Stimulated activated CD4-positive, alpha-beta T cell treated with anti-CD3 and anti-CD28 coated beads, Interleukin-15, amount 100 ng/mL, for 1 hour (primary cell): Measurements from ENCODE around the gene C1orf52.

Experiments
- DNase-seq, 2 donors: peaks; one replicate each; pipeline ENCODE4 v3.0.0-alpha.2; 2020; ENCODE audit warnings: low read depth in 1 of 2, low spot score in 1 of 2

C1orf52 gene

DNA sequence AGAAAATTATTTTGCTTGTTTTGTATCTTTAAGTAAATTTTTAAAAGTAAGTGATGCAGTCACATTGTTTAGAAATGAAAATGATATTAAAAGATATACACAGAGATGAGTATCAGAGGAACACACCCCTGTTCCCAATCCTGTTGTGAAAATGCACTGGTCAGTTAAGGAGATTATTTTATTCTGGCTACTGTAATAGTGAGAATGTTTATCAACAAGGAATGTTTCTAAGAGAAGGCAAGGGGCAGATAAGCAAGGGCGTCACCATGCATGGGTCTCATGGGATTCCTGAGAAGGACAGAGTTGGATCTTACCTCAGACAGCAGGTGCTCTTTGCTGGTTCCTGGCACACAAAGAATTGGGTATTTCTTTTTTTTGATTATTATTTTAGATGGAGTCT, 21.8 kb downstream of the C1orf52 start:
- no peak for DNase-seq

DNA sequence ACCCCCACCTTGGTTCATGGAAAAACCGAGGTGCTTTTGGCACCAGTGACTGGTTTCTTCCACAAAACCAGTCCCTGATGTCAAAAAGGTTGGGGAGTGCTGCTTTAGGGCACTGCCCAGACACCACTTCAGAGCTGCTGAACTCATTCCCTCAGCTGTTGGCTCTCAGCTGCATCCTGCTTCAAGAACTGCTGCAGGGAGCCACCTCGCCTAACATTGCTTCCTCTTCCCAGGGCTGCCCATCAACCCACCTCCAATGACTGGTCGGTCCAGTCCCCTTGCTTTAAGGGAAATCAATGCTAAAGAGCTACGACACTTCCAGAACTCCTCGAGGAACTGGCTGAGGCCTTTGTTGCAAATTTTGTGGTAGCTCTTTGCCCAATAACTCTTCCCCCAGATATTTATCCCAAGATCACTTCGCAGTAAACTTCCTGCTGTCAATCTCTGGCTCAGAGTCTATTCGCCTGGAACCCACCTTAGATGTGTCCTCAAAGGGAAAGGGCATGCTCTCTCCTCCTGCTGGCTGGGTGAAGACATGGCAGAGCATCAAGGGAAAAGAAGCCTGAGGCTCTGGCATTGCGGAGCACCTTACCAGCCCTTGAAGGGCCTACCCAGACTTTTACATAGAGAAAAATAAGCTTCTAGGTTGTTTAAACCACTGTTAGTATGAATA, 29.0 kb downstream of the C1orf52 start:
- peak in 1 of 2 donors; percentile 0 for DNase-seq

DNA sequence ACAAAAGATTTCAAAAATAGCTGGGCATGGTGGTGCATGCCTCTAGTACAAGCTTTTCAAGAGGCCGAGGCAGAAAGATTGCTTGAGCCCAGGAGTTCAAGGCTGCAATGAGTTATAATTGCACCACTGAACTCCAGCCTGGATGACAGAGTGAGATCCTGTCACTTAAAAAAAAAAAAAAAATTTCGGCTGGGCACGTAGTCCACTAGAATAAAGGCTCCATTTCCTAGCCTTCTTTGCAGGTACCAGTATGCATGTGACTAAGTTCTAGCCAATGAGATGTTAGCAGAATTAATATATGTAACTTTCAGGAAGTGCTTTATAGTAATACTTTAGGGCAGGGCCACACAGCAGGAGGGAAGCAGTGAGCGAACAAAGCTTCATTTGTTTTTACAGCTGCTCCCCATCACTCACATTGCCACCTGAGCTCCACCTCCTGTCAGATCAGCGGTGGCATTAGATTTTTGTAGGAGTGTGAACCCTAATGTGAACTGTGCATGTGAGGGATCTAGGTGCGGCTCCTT, 29.8 kb downstream of the C1orf52 start:
- no peak for DNase-seq

DNA sequence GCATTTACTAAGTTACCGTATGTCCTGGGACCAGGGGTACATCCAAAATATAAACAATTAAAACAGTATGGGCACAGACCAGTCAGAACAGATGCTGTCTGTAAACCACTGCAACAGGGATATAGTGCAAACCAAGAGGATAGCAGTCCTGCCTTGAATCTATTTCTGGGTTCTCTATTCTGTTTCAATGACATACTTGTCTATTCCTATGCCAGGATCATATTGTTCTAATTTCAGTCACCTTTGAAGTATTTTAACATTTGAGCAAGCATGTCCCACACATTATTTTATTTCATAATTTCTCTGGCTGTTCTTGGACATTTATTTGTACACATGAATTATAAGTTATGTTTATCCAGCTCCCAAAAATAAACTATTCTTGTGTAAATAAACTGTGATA, 30.5 kb downstream of the C1orf52 start:
- DNase-seq, result no peak

DNA sequence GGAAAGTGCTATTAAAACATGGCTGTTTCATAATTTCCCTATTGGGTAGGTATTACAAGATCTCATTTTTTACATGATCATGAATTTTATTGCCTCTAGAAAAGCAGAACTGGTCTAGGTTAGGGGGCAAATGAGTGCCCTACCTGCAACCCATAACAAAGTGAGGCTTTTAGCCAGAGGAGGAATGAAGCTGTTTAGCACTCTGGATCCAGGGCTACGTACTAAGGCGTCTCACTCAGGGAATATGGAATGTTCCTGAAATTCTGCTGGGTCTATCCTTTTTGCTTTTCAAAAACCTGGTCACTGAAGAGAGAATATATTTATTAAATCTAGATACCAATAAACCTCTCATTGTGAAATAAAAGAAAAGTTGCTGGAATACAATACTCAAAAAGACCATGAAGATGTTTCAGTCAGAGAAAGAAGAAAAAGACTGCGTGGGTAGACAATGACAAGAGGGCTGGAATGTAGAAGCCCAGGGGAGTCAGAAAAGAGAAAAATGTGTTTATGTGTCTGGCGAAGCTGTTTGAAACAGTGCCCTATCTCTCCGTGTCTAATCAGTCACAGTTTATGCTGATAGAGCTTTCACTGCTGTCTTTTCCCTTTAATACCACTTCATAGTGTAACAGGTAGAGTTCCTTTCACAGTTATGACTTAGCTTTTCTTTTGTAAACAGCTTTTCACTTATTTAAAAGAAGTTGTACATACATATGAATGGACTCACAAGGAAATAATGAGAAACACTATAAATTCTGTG, 33.7 kb downstream of the C1orf52 start:
- no peak for DNase-seq

DNA sequence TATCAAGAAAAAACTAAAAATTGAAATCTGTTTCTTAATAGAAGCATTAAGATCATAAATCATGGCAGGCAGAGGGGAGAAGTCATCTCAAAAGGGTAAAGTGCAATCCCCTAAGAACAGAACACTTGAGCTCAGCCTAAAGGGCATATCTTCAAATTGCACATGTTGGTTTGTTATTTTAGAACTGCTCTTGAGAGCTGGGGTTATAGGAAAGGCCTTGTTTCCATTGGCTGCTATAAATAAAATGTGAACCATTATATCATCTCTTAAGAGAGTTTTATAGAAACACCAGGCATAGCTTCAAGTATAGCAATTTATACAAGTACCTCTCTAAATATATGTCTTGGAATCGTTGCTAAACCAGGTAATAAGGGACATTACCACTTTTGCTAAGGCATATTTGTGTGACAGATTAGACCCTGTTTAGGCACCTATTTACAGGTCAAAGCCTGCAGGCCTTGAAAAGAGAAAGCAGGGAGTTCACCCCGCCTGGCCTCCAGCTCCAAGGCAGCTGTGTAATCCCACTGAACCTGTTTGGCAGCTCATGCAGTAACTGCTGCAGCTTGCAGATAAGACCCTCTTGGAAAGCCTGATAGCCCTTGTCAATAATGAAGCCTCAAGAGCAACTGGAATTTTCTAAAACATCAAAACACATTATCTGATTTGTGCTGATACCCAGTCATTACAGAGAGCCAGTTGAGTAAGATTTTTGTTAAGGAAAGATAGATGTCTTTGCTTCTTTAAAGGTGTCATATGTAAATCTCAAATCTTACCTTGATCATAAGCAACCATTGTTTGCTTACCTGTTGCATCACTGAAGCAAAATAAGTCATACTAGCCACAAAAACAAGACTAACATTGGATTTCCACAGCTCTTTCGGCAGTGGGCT, 34.5 kb downstream of the C1orf52 start:
- DNase-seq, result no peak

DNA sequence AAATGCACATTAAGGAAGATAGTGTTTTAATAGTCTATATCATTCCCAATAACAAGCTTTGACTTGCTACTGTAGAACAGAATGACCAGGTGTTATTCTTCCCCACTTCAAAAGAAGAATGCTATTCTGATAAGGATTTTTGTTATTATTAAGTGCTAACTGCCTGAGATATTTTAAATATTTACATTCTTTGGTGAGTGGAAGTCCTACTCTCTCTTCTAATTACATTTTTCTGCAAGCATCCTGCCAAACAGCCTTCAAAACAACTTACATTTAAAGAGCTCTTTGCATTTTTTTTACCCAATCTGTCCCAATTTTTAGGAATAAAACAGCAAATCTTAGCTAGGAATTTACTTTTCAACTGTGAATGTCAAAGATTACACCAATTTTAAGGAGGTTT, 35.2 kb downstream of the C1orf52 start:
- no peak for DNase-seq

DNA sequence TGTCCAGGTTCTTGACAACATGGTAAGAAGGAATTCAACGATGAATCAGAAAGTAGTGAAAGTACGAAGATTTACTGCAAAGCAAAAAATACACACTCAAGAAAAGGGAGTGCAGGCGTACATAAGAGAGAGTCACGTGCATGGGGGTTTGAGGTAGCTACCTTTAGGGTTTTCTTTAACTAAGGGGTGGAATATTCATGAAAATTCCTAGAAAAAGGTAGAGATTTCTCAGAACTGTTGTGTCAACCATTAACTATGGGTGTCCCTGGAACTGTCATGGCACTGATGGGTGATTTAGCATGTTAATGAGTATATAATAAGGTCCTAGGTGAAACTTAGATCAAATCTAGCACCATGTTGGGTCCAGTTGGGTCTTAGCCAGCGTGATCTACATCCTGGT, 36.1 kb downstream of the C1orf52 start:
- DNase-seq, result no peak

DNA sequence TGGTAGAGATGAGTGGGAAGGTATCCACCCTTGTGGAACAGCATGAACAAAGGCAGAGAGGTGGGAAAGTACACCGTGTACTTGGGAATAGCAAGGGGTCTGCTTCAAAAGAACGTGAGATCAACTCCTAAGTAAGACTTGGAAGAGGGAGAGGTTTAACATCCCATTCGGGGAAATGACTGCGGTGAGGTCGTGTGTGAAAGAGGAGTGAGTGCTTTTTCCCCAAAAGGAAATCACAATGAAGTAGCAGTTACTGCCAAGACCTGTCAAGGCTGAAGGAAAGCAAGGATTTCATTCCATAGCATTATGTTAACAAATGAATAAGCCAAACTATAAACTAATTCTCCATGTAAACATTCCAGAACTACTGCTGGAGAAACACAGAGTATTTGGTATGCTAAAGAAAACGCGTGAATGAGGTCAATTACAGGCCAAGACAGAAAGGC, 38.7 kb downstream of the C1orf52 start:
- no peak for DNase-seq

DNA sequence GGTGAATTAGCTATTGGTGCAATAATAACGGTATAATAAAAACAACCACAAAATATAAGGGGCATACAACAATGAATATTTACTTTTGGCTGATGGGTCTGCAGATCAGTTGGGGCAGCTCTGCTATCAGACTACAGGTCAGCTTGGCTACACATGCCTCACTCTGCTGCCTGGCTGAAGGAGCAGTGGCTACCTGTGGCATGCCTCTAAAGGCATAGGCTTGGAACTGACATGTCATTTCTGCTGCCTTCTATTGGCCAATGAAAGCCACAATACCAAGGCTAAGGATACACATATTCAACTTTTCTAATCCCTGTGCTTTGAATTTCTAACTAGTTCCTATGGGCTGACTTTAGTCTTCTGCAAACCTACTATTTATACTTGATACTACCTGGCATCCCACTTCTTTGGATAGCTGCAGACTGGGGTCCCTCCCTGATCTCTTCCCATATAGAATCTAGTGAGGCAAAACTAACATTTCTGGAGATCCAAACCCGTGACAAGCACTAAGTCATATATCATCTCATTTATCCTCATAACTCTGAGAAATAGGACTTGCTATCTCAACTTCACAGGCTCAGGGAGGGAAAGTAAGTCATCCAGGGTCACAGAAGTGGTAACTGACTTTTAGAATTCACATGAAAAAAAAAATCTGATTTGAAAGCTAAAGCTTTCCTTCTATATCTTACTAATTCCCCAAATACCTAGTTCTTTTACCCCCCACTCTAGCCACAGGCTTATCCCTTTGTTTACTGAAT, 39.4 kb downstream of the C1orf52 start:
- no peak for DNase-seq

DNA sequence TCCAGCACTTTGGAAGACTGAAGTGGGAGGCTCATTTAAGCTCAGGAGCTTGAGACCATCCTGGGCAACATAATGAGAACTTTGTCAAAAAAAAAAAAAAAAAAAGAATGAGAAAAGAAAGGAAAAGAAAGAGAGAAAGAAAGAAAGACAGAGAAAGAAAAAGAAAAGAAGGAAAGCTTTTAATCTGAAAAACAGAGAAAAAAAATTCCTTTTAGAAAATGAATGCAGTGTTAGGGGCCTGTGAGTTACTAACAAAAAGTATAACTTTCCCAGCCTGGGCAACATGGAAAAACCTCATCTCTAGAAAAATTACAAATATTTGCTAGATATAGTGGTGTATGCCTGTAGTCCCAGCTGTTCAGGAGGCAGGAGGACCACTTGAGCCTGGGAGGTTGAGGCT, 42.8 kb downstream of the C1orf52 start:
- DNase-seq, result no peak

DNA sequence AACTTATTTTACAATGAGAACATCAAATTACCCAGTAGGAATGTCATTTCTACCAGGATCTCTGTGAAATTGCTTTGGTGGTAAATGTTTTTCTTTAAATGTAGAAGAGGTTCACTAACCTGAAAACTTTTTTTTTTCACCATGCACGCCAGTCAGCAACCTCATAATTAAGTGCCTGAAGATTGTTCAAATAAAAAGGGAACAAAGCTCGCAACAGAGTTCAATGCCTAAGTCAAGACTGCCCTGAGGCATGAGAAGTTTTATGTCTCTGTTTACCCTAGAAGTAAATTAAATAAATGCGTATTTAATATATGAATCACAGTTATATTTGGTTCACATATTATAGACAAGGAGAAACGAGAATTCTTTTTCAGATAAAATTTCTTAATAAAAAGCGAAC, 44.8 kb downstream of the C1orf52 start:
- no peak for DNase-seq

DNA sequence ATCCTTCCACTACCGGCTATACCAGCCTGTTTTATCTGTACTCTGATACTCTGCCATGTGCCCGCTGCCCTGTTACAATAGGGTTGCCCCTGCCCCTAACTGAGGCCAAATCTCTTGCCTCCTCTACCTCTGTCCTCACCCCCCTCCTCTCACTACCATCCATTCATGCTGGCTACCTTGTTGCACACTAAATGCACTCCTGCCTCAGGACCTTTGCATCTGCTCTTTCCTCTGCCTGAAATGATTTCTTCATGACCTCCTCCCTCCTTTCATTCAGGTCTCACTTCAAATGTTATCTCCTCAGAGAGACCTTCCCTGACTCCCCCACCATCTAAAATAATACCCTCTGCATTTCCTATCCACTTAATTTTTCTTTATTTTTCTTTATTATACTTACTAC, 51.0 kb downstream of the C1orf52 start:
- no peak for DNase-seq

DNA sequence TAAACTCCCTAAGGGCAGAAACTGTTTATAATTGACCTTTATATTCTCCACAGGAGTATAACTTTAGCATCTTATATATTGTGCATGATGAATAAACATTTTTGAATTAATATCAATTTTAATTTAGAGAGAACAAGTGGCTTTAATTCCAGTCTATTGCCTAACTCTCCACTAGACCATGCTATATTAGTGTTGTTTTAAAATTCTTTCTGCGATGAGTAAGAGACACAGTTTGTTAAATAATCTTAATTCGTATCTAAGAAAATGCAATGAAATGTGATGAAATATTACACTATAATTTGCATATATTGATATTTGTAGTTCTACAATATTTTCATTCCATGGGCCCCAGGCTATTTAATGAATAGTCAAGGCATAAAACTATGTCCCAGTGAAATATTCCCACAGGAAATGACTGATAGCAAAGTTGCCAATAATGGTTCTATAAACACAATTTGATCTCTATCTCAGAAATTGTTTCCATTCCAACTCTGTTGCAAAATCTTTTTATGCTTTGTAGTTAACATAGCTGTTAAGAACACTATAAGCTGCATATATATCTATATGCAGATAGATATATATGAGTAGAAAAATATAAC, 55.8 kb downstream of the C1orf52 start:
- no peak for DNase-seq

DNA sequence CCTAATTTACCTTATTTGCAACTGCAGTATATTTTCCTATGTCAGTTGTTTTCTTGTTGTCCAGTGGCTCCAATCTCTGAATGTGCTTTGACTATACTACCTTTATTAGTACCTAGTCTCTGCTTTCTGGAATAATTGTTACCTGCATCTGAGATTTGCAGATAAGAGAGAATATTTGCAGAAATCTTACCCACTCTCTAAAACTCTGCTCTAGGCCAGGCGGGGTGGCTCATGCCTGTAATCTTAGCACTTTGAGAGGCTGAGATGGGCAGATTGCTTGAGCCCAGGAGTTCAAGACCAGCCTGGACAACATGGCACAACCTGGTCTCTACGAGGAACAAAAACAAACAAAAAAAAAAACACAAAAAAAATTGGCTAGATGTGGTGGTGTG, 56.6 kb downstream of the C1orf52 start:
- DNase-seq, result no peak

DNA sequence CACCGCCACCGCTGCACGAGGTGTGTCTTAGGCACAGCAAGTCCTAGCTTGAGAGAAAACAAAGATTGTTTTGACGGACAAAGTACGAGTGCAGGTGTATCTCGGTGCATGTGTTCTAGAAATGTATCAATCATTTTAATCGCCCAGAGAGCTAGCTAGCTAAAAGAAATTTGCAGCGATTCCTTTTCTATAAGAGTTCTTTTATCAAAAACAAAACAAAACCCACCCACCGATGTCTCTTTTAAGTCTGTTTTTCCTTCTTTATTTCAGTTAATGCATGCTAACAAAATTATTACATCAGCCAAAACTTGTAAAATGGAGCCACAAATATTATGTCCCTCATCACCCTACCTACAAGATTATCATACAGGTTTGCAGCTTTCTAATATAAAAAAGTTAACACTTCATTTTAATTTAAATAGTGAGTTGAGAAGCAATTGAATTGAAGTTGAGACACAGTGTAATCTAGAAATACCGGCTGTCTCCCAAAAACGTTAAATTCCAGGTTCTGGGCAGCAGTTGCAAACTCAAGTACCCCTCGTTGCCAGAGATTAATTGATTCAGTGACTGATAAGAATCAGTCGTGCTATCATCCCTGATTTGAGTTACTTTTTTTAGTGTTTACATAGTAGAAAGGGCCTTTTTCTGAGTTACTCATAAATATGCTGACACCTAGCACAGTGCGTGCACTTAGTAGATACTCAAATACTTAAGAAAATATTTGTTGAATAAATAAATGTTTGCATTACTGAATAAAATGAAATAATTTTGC, 57.2 kb downstream of the C1orf52 start:
- DNase-seq, result no peak

DNA sequence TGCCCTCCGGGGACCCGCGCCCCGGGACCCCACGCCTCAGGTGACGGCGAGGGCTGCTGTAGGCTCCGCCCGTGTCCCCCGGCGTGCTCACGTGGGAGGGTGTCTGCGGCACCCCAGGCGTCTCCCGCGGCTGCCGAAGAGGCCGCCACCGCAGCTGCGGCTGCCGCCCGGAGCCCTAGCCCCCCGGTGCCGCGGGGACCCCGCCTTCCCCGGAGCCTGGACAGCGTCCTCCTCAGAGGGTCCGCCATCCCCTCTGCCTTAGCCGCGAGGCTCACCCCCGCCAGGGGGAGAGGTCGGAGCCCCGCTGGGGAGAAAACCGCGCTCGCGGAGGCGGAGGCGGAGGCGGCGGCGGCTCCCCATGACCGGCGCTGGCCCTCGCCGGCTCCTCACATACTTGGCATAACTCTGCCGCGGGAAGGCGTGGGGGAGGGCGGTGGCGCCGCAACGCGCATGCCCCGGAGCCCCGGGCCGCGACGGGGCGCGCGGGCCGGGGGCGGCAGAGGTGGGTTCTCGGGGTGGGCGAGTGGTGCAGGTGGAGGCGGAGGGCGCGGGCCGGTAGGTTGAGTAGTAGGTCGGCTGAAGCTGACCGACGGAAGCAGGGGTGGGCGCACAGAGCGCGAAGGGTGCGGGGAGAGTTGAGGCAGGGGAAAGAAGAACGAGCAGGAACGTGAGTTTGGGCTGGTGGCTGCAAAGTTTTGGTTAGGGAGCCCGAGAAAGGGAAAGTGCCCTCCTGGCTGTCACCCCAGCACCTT, 57.9 kb downstream of the C1orf52 start:
- peak; percentile 54 for DNase-seq

DNA sequence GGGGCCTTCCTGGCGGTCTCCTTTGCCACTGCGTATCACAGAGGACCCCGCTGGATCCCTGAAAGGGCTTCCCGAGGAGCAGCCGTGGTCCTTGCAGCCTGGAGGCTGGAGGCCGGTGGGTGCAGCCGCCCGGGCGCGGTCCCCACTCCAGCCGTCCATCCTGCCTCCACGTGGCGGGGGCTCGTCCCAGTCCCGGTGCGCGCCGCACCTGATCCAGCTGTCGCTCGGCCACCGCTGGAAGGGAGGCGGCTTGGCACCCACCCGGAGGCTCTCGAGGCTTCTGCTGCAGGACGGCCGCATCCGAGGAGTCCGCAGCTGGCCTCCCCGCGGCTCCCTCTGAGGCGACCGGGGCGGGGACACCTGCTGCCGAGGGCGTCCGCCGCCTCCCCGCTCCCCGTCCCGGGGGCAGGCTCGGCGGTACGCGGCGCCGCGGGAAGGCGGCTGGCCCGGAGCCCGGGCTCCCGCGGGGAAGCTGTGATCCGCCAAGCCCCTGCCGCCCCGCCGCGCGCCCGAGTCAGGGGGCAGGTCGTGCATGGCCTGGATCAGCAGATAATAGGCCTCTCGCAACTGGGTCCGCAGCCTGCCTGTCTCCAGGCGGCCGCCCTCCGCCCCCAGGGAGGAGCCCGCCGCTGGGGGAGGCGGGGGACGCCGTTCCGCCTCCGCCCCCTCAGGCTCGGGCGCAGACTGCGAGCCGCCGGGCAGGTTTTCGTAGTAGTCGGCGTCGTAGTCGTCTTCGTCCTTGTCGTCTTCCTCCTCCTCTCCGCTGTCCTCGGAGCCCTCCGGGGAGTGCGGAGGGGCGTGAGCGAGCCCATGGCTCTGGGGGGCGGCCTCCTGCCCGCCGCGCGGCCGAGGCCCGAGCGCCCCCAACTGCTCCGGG, 58.8 kb downstream of the C1orf52 start, which contains the start of gene SYDE2:
Gene SYDE2, minus strand, starts transcription at position 554 of the 877 bp plus-strand sequence. Its CDS starts 20 bp downstream, at position 534.
- DNase-seq, result peak; percentile 53 to 61
